Measurements from ENCODE around the gene SLX9. TPM values are rescaled to one million over a fixed set of nuclear protein-coding genes. Genes with fewer than 3 reads are reported as not detected.

SLX9 gene
- total RNA-seq, 1 donor from 2014 or later = 26.5 TPM

Other genes starting within 250 kb of the SLX9 start
- gene KRTAP10-12, start 242.9 kb upstream of the SLX9 start, total RNA-seq = not detected in 2 replicates
- gene TSPEAR, start 228.5 kb upstream of the SLX9 start, total RNA-seq = 0.12 TPM in 1 of 2 replicates, not detected in the other
- 42.6 and 74.9 TPM in 2 replicates for gene UBE2G2, start 138.2 kb upstream of the SLX9 start, total RNA-seq
- gene SUMO3, start 122.0 kb upstream of the SLX9 start, total RNA-seq = 59.8 and 79.2 TPM in 2 replicates
- gene PTTG1IP, start 66.3 kb upstream of the SLX9 start, total RNA-seq = 464 and 500 TPM in 2 replicates
- gene ITGB2, start 19.1 kb upstream of the SLX9 start, total RNA-seq = 0.93 TPM in 1 of 2 replicates, not detected in the other
- 19.7 and 29.8 TPM in 2 replicates for gene ADARB1, start 134.6 kb downstream of the SLX9 start, total RNA-seq